ENCODE data around the gene TIMP4. TPM values are rescaled to one million over a fixed set of nuclear protein-coding genes. Genes with fewer than 3 reads are reported as not detected.

The TIMP4 gene
- total and polyA plus RNA-seq, 7 donors, result 3.5 to 25.0 (median 10.2) TPM

GRCh38 chr3:12196684-12197083 lies 38.0 kb upstream of the TIMP4 start:
- no peak for DNase-seq
- Histone ChIP-seq H3K4me1 (peaks cover 0 to 27% (median 20%) of the 10 kb centered on the region in 4 donors), H3K27ac (no peak overlapping the region), H3K4me3 (no peak overlapping the region), H3K27me3 (no peaks in the 10 kb centered on the region), H3K36me3 (no peaks in the 10 kb centered on the region), H3K9me3 (no peaks in the 10 kb centered on the region)
- 33 to 85% methylated on average over 3 of the region's 3 CpGs for WGBS, 2 donors
- TF ChIP-seq EP300 (IDR thresholded peaks at IDR 0.05) (no peak), CTCF (IDR thresholded peaks at IDR 0.05) (no peak)
- intact Hi-C loops (cut with DNase I), result no loop called here

- no peaks in the 10 kb centered on the region for H3K36me3 ChIP-seq
- no peak overlapping the region for H3K27ac ChIP-seq
- TF ChIP-seq POLR2A (IDR thresholded peaks at IDR 0.05) (no peak), EP300 (IDR thresholded peaks at IDR 0.05) (no peak)
- 84 to 92% methylated on average over 4 of the region's 4 CpGs for WGBS, 2 donors
- peaks cover 0 to 27% (median 20%) of the 10 kb centered on the region in 4 donors for H3K4me1 ChIP-seq
- no peaks in the 10 kb centered on the region for H3K27me3 ChIP-seq
- no peak overlapping the region for H3K4me3 ChIP-seq
- DNase-seq, result no peak
- intact Hi-C loops (cut with DNase I), result no loop called here
- no peaks in the 10 kb centered on the region for H3K9me3 ChIP-seq
Measured at GRCh38 chr3:12195231-12195630, 36.5 kb upstream of the TIMP4 start.

DNA sequence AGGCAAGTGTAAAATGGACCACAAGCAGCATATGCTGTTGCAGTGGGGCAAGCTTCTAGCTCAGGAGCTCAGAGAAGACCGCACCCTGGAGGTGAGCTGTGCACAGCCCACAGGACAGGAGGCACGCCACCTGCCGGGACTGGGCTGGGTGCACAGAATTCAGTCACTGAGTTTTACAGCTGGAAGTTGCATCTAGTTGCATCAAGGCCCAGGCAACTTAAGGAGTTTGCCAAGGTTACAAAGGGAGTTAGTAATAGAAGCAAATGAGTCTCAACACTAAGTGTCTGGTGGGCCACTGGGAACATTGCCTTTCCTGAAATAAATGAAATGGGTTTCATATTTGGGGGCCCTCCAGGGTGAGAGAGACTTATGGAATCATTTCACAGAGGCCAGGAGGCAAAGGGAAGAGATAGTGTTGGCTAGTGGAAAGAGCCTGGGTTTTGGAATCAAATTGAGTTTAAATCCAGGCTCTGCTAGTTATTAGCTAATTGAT lies 36.0 kb upstream of the TIMP4 start:
- H3K9me3 ChIP-seq, result no peaks in the 10 kb centered on the region
- no peaks in the 10 kb centered on the region for H3K36me3 ChIP-seq
- peaks cover 0 to 27% (median 20%) of the 10 kb centered on the region in 4 donors for H3K4me1 ChIP-seq
- TF ChIP-seq POLR2AphosphoS5 (IDR thresholded peaks at IDR 0.05) (no peak), CTCF (IDR thresholded peaks at IDR 0.05) (peak in 1 of 4 experiments; percentile 13), POLR2A (IDR thresholded peaks at IDR 0.05) (no peak)
- H3K27me3 ChIP-seq, result no peaks in the 10 kb centered on the region
- intact Hi-C loops (cut with DNase I), result no loop called here
- H3K4me3 ChIP-seq, result no peak overlapping the region
- 13 to 64% methylated on average over 3 of the region's 3 CpGs for WGBS, 2 donors
- DNase-seq, result no peak
- peak overlapping the region in 2 of 4 donors; percentile 9 to 66 for H3K27ac ChIP-seq

DNA sequence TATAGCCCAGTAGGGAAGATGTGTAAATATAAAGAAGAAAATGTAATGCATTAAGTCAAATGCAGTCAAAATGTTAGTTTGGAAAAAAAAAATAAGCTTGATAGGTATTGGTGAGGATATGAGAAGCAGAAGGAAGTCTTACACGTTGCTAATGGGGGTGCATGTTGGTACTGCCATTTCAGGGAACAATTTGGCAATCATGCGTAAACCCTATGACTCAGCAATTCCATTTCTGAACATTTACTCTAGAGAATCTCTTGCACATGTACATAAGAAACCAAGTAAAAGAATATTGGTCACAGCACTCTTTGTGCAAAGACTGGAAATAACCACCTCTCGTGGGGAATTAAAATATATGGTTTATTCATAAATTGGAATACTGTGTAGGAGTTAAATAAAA lies 35.5 kb upstream of the TIMP4 start:
- H3K4me3 ChIP-seq, result no peak overlapping the region
- 29 to 37% methylated on average over 3 of the region's 3 CpGs for WGBS, 2 donors
- H3K27me3 ChIP-seq, result no peaks in the 10 kb centered on the region
- TF ChIP-seq POLR2A (IDR thresholded peaks at IDR 0.05) (no peak), CTCF (IDR thresholded peaks at IDR 0.05) (no peak), POLR2AphosphoS5 (IDR thresholded peaks at IDR 0.05) (peak in 2 of 4 donors; percentile 62 to 81), EP300 (IDR thresholded peaks at IDR 0.05) (peak in 1 of 4 donors; percentile 48)
- DNase-seq, result no peak
- intact Hi-C loops (cut with DNase I), result no loop called here
- peak overlapping the region; percentile 9 to 66 (median 30) for H3K27ac ChIP-seq
- no peaks in the 10 kb centered on the region for H3K9me3 ChIP-seq
- H3K4me1 ChIP-seq, result peaks cover 0 to 27% (median 20%) of the 10 kb centered on the region in 4 donors
- no peaks in the 10 kb centered on the region for H3K36me3 ChIP-seq

- Histone ChIP-seq H3K4me1 (peaks cover 0 to 27% (median 20%) of the 10 kb centered on the region in 4 donors), H3K27me3 (no peaks in the 10 kb centered on the region), H3K4me3 (no peak overlapping the region), H3K9me3 (no peaks in the 10 kb centered on the region), H3K27ac (peak overlapping the region; percentile 20 to 66 (median 30)), H3K36me3 (no peaks in the 10 kb centered on the region)
- TF ChIP-seq EP300 (IDR thresholded peaks at IDR 0.05) (peak in 2 of 4 donors; percentile 44 to 54), POLR2AphosphoS5 (IDR thresholded peaks at IDR 0.05) (peak in 2 of 4 donors; percentile 25 to 76), CTCF (IDR thresholded peaks at IDR 0.05) (no peak), POLR2A (IDR thresholded peaks at IDR 0.05) (no peak)
- intact Hi-C loops (cut with DNase I), result no loop called here
- DNase-seq, result no peak
- WGBS, 2 donors, result 28 to 79% methylated on average over 1 of the region's 1 CpG
Measured at GRCh38 chr3:12193485-12194165, 34.9 kb upstream of the TIMP4 start.
